Hematopoietic multipotent progenitor cell treated with erythropoietin and hydrocortisone succinate and interleukin-3 and kit ligand, for 8 days (in vitro differentiated cells): Measurements from ENCODE around the gene ROBO2.

Experiments
- DNase-seq: peaks from one replicate; pipeline ENCODE4 v3.0.0-alpha.2; 2015

The ROBO2 gene

GRCh38 chr3:77052733-77053670 lies 13.1 kb downstream of the ROBO2 start:
- no peak for DNase-seq

- no peak for DNase-seq
These were observed 13.9 kb downstream of the ROBO2 start for GRCh38 chr3:77053795-77054194.

- DNase-seq = no peak
These were observed 16.0 kb downstream of the ROBO2 start for GRCh38 chr3:77055841-77056341.

- no peak for DNase-seq
These were observed 19.5 kb downstream of the ROBO2 start for GRCh38 chr3:77059354-77059753.

- no peak for DNase-seq
These were observed 23.5 kb downstream of the ROBO2 start for GRCh38 chr3:77063423-77063822.

GRCh38 chr3:77065750-77066149 lies 25.9 kb downstream of the ROBO2 start:
- no peak for DNase-seq

GRCh38 chr3:77066829-77067228 lies 26.9 kb downstream of the ROBO2 start:
- DNase-seq = no peak

- DNase-seq = no peak
These were observed 28.9 kb downstream of the ROBO2 start for GRCh38 chr3:77068808-77069207.

- no peak for DNase-seq
These were observed 31.5 kb downstream of the ROBO2 start for GRCh38 chr3:77071364-77071763.

- DNase-seq = no peak
These were observed 31.9 kb downstream of the ROBO2 start for GRCh38 chr3:77071809-77072208.

- DNase-seq = no peak
These were observed 32.3 kb downstream of the ROBO2 start for GRCh38 chr3:77072232-77072631.

GRCh38 chr3:77078279-77078678 lies 38.4 kb downstream of the ROBO2 start:
- no peak for DNase-seq

- no peak for DNase-seq
These were observed 40.2 kb downstream of the ROBO2 start for GRCh38 chr3:77079988-77080610.

- no peak for DNase-seq
These were observed 41.4 kb downstream of the ROBO2 start for GRCh38 chr3:77081240-77081661.

GRCh38 chr3:77084511-77084910 lies 44.6 kb downstream of the ROBO2 start:
- DNase-seq = no peak

GRCh38 chr3:77086408-77086807 lies 46.5 kb downstream of the ROBO2 start:
- DNase-seq = no peak

GRCh38 chr3:77091809-77092208 lies 51.9 kb downstream of the ROBO2 start:
- DNase-seq = no peak

GRCh38 chr3:77093101-77093500 lies 53.2 kb downstream of the ROBO2 start:
- no peak for DNase-seq

GRCh38 chr3:77096145-77096544 lies 56.2 kb downstream of the ROBO2 start:
- DNase-seq = no peak

GRCh38 chr3:77096966-77097890 lies 57.3 kb downstream of the ROBO2 start:
- no peak for DNase-seq

GRCh38 chr3:77102951-77103769 lies 63.3 kb downstream of the ROBO2 start:
- no peak for DNase-seq

GRCh38 chr3:77122652-77123051 lies 82.8 kb downstream of the ROBO2 start:
- DNase-seq = no peak
